MM.1S (cell line): ENCODE results near the gene MRPS24.

Source experiments
- EZH2 ChIP-seq: fragments of 300-600 bp; sonication (generic); optimal IDR thresholded peaks from 2 replicates; pipeline ENCODE3; 2017; ENCODE audit warnings: low read depth, mild to moderate bottlenecking, antibody characterized with exemption, low read length, mixed read lengths
- EZH2phosphoT487 ChIP-seq: fragments of 300-600 bp; sonication (generic); IDR thresholded peaks from 2 replicates; pipeline ENCODE4 v1.6.1; 2018; ENCODE audit warnings: antibody characterized with exemption, low read length
- TF ChIP-seq, protein P1 (sequence below): fragments of 300-600 bp; sonication (generic); IDR thresholded peaks from 2 replicates; pipeline ENCODE4 v1.5.1; 2016; ENCODE audit warnings: antibody characterized with exemption, low read length, mixed read lengths

DNA sequence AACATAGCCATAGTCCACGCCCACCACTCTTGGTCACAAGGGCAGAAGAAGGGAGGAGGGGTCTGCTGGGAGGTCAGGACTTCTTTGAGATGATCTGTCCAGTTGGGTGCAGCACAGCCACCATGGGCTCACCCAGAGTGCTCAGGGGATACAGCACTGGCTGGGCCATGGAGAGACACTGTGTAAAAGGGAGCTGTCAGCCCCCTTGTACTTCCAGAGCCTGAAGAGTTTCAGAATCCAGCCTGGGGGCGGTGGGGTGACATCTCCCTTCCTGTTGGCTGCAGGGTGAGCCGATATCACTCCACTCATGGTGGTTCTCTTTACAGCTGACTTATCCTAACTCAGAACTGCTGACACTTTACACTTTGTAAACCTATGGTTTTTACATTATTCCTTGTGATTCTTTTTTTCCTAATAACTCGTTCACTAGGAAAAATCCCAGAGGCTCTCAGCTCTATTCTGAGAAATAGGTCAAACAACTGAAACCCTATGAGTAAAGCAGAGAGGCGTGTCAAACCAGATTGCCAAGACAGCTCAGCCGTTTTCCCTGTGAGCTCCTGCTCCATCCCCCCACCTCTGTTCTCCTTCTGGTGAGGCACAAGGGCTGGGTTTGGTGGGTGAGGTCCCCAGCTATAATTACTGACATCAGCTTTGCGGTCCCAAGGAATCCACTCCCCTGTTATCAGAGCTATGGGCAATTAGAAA is 3.2 kb upstream of the MRPS24 start:
- no peak for TF ChIP-seq EZH2
- TF ChIP-seq, protein P1, sequence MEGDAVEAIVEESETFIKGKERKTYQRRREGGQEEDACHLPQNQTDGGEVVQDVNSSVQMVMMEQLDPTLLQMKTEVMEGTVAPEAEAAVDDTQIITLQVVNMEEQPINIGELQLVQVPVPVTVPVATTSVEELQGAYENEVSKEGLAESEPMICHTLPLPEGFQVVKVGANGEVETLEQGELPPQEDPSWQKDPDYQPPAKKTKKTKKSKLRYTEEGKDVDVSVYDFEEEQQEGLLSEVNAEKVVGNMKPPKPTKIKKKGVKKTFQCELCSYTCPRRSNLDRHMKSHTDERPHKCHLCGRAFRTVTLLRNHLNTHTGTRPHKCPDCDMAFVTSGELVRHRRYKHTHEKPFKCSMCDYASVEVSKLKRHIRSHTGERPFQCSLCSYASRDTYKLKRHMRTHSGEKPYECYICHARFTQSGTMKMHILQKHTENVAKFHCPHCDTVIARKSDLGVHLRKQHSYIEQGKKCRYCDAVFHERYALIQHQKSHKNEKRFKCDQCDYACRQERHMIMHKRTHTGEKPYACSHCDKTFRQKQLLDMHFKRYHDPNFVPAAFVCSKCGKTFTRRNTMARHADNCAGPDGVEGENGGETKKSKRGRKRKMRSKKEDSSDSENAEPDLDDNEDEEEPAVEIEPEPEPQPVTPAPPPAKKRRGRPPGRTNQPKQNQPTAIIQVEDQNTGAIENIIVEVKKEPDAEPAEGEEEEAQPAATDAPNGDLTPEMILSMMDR, result no peak
- no peak for TF ChIP-seq EZH2phosphoT487
